GM18907 (cell line): ENCODE measurements around the gene GPR61.

Experiments
- ATAC-seq: cut with Tn5 transposase; IDR thresholded peaks from one replicate; pipeline ENCODE4 v1.9.1; 2021; ENCODE audit warnings: mild to moderate bottlenecking, moderate library complexity; ENCODE audit not compliant: unreplicated experiment

GPR61 gene

GRCh38 chr1:109508873-109509175, 30.8 kb upstream of the GPR61 start:
- no peak for ATAC-seq

GRCh38 chr1:109509176-109510134, 30.2 kb upstream of the GPR61 start, which contains the start of gene AMIGO1:
TSS of gene AMIGO1 (minus strand) at chr1:109509727. CDS start at chr1:109508912, 815 bp downstream.
- ATAC-seq, result no peak

GRCh38 chr1:109513110-109513710, 26.5 kb upstream of the GPR61 start:
- no peak for ATAC-seq

- no peak for ATAC-seq
These were observed 24.8 kb upstream of the GPR61 start for GRCh38 chr1:109514846-109515245.

GRCh38 chr1:109516872-109517271, 22.8 kb upstream of the GPR61 start:
- no peak for ATAC-seq

- ATAC-seq, result no peak
These were observed 22.3 kb upstream of the GPR61 start for GRCh38 chr1:109517337-109517736.

GRCh38 chr1:109521002-109521951, 18.4 kb upstream of the GPR61 start:
- no peak for ATAC-seq

GRCh38 chr1:109522026-109522425, 17.6 kb upstream of the GPR61 start:
- no peak for ATAC-seq

- no peak for ATAC-seq
These were observed 16.0 kb upstream of the GPR61 start for GRCh38 chr1:109523706-109524105.

- peak; percentile 65 for ATAC-seq
These were observed 12.4 kb upstream of the GPR61 start for GRCh38 chr1:109527098-109527811.

GRCh38 chr1:109527846-109528695, 11.6 kb upstream of the GPR61 start:
- ATAC-seq, result no peak

- ATAC-seq, result no peak
These were observed 11.0 kb upstream of the GPR61 start for GRCh38 chr1:109528712-109529111.

GRCh38 chr1:109529881-109530456, 9.7 kb upstream of the GPR61 start:
- ATAC-seq, result no peak

GRCh38 chr1:109530457-109531087, 9.1 kb upstream of the GPR61 start:
- ATAC-seq, result no peak

- no peak for ATAC-seq
These were observed 8.3 kb upstream of the GPR61 start for GRCh38 chr1:109531380-109531779.

GRCh38 chr1:109531826-109532364, 7.8 kb upstream of the GPR61 start:
- ATAC-seq, result no peak

- ATAC-seq, result peak; percentile 78
These were observed 7.1 kb upstream of the GPR61 start for GRCh38 chr1:109532365-109533136.
